ENCODE data around the gene MLXIP.

DNA sequence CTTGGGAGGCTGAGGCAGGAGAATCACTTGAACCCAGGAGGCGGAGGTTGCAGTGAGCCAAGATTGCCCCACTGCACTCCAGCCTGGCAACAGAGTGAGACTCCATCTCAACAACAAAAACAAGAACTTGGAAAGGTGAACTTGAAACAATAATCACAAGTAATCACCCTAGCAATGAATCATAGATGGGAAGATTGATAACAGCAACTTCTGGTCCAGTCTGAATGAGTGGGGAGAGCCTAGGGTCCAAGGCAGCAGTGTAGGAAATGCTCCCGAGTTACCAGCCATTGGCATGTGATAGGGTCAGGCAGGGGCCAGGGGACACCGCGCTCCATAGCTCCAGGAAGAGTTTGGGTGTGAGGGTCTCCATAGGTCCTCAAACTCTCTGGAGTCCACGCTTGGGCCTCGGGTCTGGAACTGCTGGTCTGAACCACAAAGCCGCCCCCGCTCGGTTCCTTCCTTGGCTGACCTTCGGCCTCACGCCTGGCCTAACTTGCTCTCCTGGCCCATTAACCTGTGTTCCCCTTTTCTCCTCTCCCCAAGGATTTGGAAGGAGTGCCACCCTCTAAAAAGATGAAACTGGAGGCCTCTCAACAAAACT, 19.9 kb upstream of the MLXIP start:
- TF ChIP-seq, protein P1, sequence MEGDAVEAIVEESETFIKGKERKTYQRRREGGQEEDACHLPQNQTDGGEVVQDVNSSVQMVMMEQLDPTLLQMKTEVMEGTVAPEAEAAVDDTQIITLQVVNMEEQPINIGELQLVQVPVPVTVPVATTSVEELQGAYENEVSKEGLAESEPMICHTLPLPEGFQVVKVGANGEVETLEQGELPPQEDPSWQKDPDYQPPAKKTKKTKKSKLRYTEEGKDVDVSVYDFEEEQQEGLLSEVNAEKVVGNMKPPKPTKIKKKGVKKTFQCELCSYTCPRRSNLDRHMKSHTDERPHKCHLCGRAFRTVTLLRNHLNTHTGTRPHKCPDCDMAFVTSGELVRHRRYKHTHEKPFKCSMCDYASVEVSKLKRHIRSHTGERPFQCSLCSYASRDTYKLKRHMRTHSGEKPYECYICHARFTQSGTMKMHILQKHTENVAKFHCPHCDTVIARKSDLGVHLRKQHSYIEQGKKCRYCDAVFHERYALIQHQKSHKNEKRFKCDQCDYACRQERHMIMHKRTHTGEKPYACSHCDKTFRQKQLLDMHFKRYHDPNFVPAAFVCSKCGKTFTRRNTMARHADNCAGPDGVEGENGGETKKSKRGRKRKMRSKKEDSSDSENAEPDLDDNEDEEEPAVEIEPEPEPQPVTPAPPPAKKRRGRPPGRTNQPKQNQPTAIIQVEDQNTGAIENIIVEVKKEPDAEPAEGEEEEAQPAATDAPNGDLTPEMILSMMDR (conservative IDR thresholded peaks at IDR 0.05; ENCODE audit: low read depth in 2 of 2): no peak
- TF ChIP-seq EZH2 (IDR thresholded peaks at IDR 0.05; ENCODE audit: low read depth, unreplicated experiment) (no peak), POLR2AphosphoS5 (IDR thresholded peaks at IDR 0.05; ENCODE audit: low read depth) (no peak)
- TF ChIP-seq, protein P2, sequence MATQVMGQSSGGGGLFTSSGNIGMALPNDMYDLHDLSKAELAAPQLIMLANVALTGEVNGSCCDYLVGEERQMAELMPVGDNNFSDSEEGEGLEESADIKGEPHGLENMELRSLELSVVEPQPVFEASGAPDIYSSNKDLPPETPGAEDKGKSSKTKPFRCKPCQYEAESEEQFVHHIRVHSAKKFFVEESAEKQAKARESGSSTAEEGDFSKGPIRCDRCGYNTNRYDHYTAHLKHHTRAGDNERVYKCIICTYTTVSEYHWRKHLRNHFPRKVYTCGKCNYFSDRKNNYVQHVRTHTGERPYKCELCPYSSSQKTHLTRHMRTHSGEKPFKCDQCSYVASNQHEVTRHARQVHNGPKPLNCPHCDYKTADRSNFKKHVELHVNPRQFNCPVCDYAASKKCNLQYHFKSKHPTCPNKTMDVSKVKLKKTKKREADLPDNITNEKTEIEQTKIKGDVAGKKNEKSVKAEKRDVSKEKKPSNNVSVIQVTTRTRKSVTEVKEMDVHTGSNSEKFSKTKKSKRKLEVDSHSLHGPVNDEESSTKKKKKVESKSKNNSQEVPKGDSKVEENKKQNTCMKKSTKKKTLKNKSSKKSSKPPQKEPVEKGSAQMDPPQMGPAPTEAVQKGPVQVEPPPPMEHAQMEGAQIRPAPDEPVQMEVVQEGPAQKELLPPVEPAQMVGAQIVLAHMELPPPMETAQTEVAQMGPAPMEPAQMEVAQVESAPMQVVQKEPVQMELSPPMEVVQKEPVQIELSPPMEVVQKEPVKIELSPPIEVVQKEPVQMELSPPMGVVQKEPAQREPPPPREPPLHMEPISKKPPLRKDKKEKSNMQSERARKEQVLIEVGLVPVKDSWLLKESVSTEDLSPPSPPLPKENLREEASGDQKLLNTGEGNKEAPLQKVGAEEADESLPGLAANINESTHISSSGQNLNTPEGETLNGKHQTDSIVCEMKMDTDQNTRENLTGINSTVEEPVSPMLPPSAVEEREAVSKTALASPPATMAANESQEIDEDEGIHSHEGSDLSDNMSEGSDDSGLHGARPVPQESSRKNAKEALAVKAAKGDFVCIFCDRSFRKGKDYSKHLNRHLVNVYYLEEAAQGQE (IDR thresholded peaks at IDR 0.05; ENCODE audit: unreplicated experiment): no peak
